Heart left ventricle (tissue), 16 donors: Measurements from ENCODE around the gene KBTBD3. TPM values are rescaled to one million over a fixed set of nuclear protein-coding genes. Genes with fewer than 3 reads are reported as not detected.

Experiments
- ATAC-seq, 4 donors: fragments of 200-7000 bp; cut with Tn5 transposase; one replicate each; pipeline ENCODE4 v1.9.1; 2020 to 2022; ENCODE audit warnings: moderate library complexity in 4 of 4, mild to moderate bottlenecking in 3 of 4, moderate number of reproducible peaks in 1 of 4
- DNase-seq, 5 donors: peaks; one replicate each; pipeline ENCODE4 v3.0.0-alpha.2; 2020
- H3K27ac ChIP-seq, 12 donors: fragments of 200-600 bp; sonication (generic) in 4 of 12; one replicate each; pipeline versions ENCODE4 v1.5.0 to v1.8.0; 2016 to 2022; ENCODE audit warnings: mild to moderate bottlenecking in 2 of 12
- H3K27me3 ChIP-seq, 9 donors: fragments of 200-600 bp; sonication (generic) in 2 of 9; one replicate each; pipeline versions ENCODE4 v1.5.1 to v1.8.0; 2016 to 2022; ENCODE audit warnings: mild to moderate bottlenecking in 3 of 9
- H3K36me3 ChIP-seq, 9 donors: fragments of 200-600 bp; sonication (generic) in 2 of 9; one replicate each; pipeline versions ENCODE4 v1.5.0 to v1.8.0; 2018 to 2022; ENCODE audit warnings: mild to moderate bottlenecking in 2 of 9
- H3K4me1 ChIP-seq, 12 donors: fragments of 200-600 bp; sonication (generic) in 4 of 12; one replicate each; pipeline versions ENCODE4 v1.5.0 to v1.8.0; 2016 to 2022; ENCODE audit warnings: mild to moderate bottlenecking in 3 of 12
- H3K4me3 ChIP-seq, 12 donors: fragments of 200-600 bp; sonication (generic) in 4 of 12; one replicate each; pipeline versions ENCODE4 v1.5.0 to v1.8.0; 2017 to 2022; ENCODE audit warnings: mild to moderate bottlenecking in 9 of 12, moderate library complexity in 4 of 12
- H3K9me3 ChIP-seq, 12 donors: fragments of 200-600 bp; sonication (generic) in 4 of 12; one replicate each; pipeline versions ENCODE4 v1.5.0 to v1.8.0; 2016 to 2022; ENCODE audit warnings: mild to moderate bottlenecking in 1 of 12
- CTCF ChIP-seq, 12 donors: fragments of 200-600 bp; sonication (generic) in 4 of 12; IDR thresholded peaks; one replicate each; pipeline versions ENCODE4 v1.5.0 to v1.8.0; 2018 to 2022; ENCODE audit warnings: antibody characterized with exemption in 12 of 12, mild to moderate bottlenecking in 5 of 12
- POLR2A ChIP-seq, 2 donors: fragments of 450-650 bp; IDR thresholded peaks; one replicate each; pipeline ENCODE4 v1.6.1; 2017; ENCODE audit warnings: antibody characterized with exemption in 2 of 2, mild to moderate bottlenecking in 2 of 2, moderate library complexity in 2 of 2
- WGBS, 4 donors: extraction: QIAGEN DNeasy Blood & Tissue Kit in 2 of 4; methylation state at CpG; one replicate each; pipeline versions ENCODE4 v1.1.5 to v1.1.7; 2013 to 2018; 5-methylcytosine and 5-hydroxymethylcytosine counted together
- intact Hi-C, 10 donors: fragments of 100-400 bp; cut with DNase I; formaldehyde crosslinking; loops; one replicate each; pipeline versions ENCODE4 v1.11.1 to v1.14.2; 2022
- long read RNA-seq, 3 donors: library from polyadenylated mRNA; unstranded; transcript quantifications; one replicate each; pipeline ENCODE4 v2.0.0, GENCODE V29; 2020 to 2021
- polyA plus RNA-seq, 2 donors: library from polyadenylated mRNA; stranded (reverse); fragments of 200-250 nt; gene quantifications; one replicate each; pipeline ENCODE4 v1.2.3, GENCODE V29; 2013
- total RNA-seq, 9 donors: library from RNA; depleted of rRNA in 2 of 9; stranded (reverse); fragments of >200 nt in 2 of 9; fragmentation: NEBNext Ultra II Directional in 3 of 9; extraction: Animal tissue kit (Norgen Biotek cat#: 25700) in 3 of 9; gene quantifications; one replicate each; pipeline versions ENCODE4 v1.1.0 to v1.2.4, GENCODE V29; 2016 to 2023
- donor health status: ischemic (EF 13 %, LVEDD 7.1; RV severe dilation, severe dysfunction).
- donor health status: healthy with polysubstance abuse.
- donor health status: DM: no; HTN: yes; CAD: no.
- donor health status: DM: no; HTN: no; CAD: no.
- donor health status: ischemic (EF 25% LVEDD 6.9; RV normal size, moderate dysfunction).
- donor health status: ischemic (EF 25% LVEDD 5.7; RV mildly dilated, moderate dysfunction).
- donor health status: healthy.
- donor health status: DM: yes; HTN: yes; CAD: no.
- donor health status: ischemic (EF 35%, LVEDD 5.7; RV mildly dilated, moderate dysfunction).
- donor health status: nonischemic (EF 11% LVEDD 7.7; RV severe dilation, severe dysfunction).
- donor health status: DM: yes; HTN: yes; CAD: no.
- donor health status: PGD.
- donor health status: ischemic (EF 29% LVEDD 5.4; RV normal size, mild dysfunction).
- donor health status: nonischemic (EF 23%, LVEDD 6.1; RV moderate dilation, normal function).

The KBTBD3 gene
- total RNA-seq = 10 to 100 TPM in 4 of 9 donors, 1 to 10 TPM in 5; 2.8 to 17.3 (median 9.4) TPM
- polyA plus RNA-seq = 1 to 10 TPM; 3.2 to 4.9 TPM
- long read RNA-seq, donor 1, transcript KBTBD3-205 (4 exons, 2,682 nt) = major isoform, 8 of 12 reads
- long read RNA-seq, donor 1, partial matches to known transcripts = 0 of 12 reads
- long read RNA-seq, donor 1, other reads (novel, unspliced or antisense) = 0 of 12 reads
- long read RNA-seq, donor 2, transcript KBTBD3-201 (3 exons, 3,751 nt) = minor isoform, 5 of 29 reads
- long read RNA-seq, donor 2, transcript KBTBD3-205 (4 exons, 2,682 nt) = major isoform, 18 of 29 reads
- long read RNA-seq, donor 2, partial matches to known transcripts = 1 of 29 reads
- long read RNA-seq, donor 2, other reads (novel, unspliced or antisense) = 5 of 29 reads
- long read RNA-seq, donor 3, transcript KBTBD3-201 (3 exons, 3,751 nt) = major isoform, 6 of 13 reads
- long read RNA-seq, donor 3, partial matches to known transcripts = 1 of 13 reads
- long read RNA-seq, donor 3, other reads (novel, unspliced or antisense) = 2 of 13 reads

- Histone ChIP-seq H3K36me3 (peaks cover 0 to 28% (median 25%) of the 10 kb centered on the region in 9 donors), H3K27me3 (no peaks in the 10 kb centered on the region), H3K4me1 (peaks cover 4 to 57% (median 35%) of the 10 kb centered on the region in 12 donors), H3K9me3 (no peaks in the 10 kb centered on the region), H3K27ac (peak within 1 kb of the TSS; percentile 85 to 98 (median 93)), H3K4me3 (peak within 1 kb of the TSS; percentile 64 to 91 (median 82))
- WGBS, 4 donors = 0 to 1% (median 0%) methylated on average over 27 to 37 of the region's 37 CpGs
- ATAC-seq = peak; percentile 97 to 99 (median 98)
- peak; percentile 37 to 82 for TF ChIP-seq POLR2A (IDR thresholded peaks at IDR 0.05)
- peak in 9 of 12 donors; percentile 13 to 57 (median 43) for TF ChIP-seq CTCF (IDR thresholded peaks at IDR 0.05)
- intact Hi-C loops = loop anchor here in 8 of 10 donors (1.0 to 5.0 kb wide), 4 partner anchors 54 to 56 kb away; partner anchors contain the start of gene MSANTD4 (in 7 of the 8)
- peak; percentile 99 for DNase-seq
Measured at GRCh38 chr11:106076919-106077608, at the start of gene KBTBD3. KBTBD3 (minus strand) TSS chr11:106077347; CDS start chr11:106059097, 18,250 bp downstream.

GRCh38 chr11:106121570-106122320, 44.6 kb upstream of the KBTBD3 start:
- TF ChIP-seq CTCF (IDR thresholded peaks at IDR 0.05) = no peak
- no peak for TF ChIP-seq POLR2A (IDR thresholded peaks at IDR 0.05)
- Histone ChIP-seq H3K4me3 (no peak overlapping the region), H3K4me1 (no peaks in the 10 kb centered on the region), H3K9me3 (no peaks in the 10 kb centered on the region), H3K27ac (no peak overlapping the region), H3K27me3 (no peaks in the 10 kb centered on the region), H3K36me3 (no peaks in the 10 kb centered on the region)
- WGBS, 4 donors = 58 to 67% (median 62%) methylated on average over 6 of the region's 6 CpGs
- ATAC-seq (no peak), DNase-seq (no peak)
- intact Hi-C loops = no loop called here

- intact Hi-C loops = no loop called here
- DNase-seq (no peak), ATAC-seq (no peak)
- Histone ChIP-seq H3K36me3 (no peaks in the 10 kb centered on the region), H3K27me3 (no peaks in the 10 kb centered on the region), H3K4me1 (no peaks in the 10 kb centered on the region), H3K4me3 (no peak overlapping the region), H3K27ac (no peak overlapping the region), H3K9me3 (no peaks in the 10 kb centered on the region)
- no peak for TF ChIP-seq CTCF (IDR thresholded peaks at IDR 0.05)
- 87 to 92% (median 89%) methylated on average over 6 of the region's 6 CpGs for WGBS, 4 donors
Measured at GRCh38 chr11:106105986-106106385, 28.8 kb upstream of the KBTBD3 start.
